Effector memory CD4-positive, alpha-beta T cell (primary cell): ENCODE data around the gene DECR2.
"Not testable (repeated sequence)": the region's sequence is repeated elsewhere in the genome, so short reads cannot be mapped to it uniquely, and the experiment has no call there.

Source experiments
- DNase-seq, 3 donors: peaks; one replicate each; pipeline ENCODE4 v3.0.0-alpha.2; 2020
- H3K27ac ChIP-seq: 2 replicates; pipeline ENCODE4 v1.7.0; 2013; ENCODE audit warnings: mild to moderate bottlenecking, low read length, moderate library complexity; ENCODE audit not compliant: insufficient read depth, poor library complexity, severe bottlenecking
- H3K27me3 ChIP-seq: replicated peaks from 2 replicates; pipeline ENCODE4 v1.7.0; 2013; ENCODE audit warnings: mild to moderate bottlenecking, low read length; ENCODE audit not compliant: insufficient read depth, control insufficient read depth, poor library complexity, severe bottlenecking
- H3K36me3 ChIP-seq: 2 replicates; pipeline ENCODE4 v1.7.0; 2013; ENCODE audit warnings: mild to moderate bottlenecking, low read length, moderate library complexity; ENCODE audit not compliant: control insufficient read depth, insufficient read depth
- H3K4me1 ChIP-seq: 2 replicates; pipeline ENCODE4 v1.7.0; 2013; ENCODE audit warnings: low read length, mild to moderate bottlenecking; ENCODE audit not compliant: control insufficient read depth, insufficient read depth, poor library complexity, severe bottlenecking
- H3K4me3 ChIP-seq: 2 replicates; pipeline ENCODE4 v1.7.0; 2013; ENCODE audit warnings: low read length, low read depth, mild to moderate bottlenecking; ENCODE audit not compliant: insufficient read depth, poor library complexity, severe bottlenecking
- H3K9me3 ChIP-seq: 2 replicates; pipeline ENCODE4 v1.7.0; 2013; ENCODE audit warnings: mild to moderate bottlenecking, low read length, moderate library complexity; ENCODE audit not compliant: control insufficient read depth

The DECR2 gene

DNA sequence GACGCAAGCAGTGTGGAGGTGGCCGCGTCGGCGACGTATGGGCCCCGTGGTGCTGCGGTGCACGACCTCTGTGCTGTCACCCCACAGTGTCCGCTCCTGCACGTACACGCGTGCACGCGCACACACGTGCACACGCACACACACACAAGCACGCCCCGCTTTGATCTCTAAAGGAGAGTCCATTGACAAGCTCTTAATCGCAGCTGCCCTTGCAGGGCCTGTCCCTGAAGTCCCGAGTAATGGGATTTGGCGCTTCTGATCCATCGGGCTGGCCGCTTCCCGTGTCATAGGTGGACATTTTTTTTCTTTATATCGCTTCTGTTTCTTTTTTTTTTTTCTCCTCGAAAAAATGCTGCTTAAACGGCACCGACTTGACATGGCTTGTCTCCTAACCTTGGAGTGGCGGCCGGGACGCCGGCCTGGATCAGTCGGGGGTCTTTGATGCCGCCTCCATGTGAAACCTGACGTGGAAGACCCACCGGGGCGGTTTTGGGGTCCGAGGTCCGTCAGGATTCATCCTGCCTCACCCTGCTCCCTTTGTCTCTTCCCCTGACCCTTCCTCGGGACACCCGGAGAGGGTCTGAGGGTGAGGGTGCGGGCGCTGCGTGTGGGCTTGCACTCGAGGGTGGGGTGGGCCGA, 40.9 kb upstream of the DECR2 start:
- H3K4me1 ChIP-seq: peaks cover 22% of the 10 kb centered on the region
- H3K27ac ChIP-seq: no peak overlapping the region
- no peaks in the 10 kb centered on the region for H3K36me3 ChIP-seq
- no peak for DNase-seq
- H3K4me3 ChIP-seq: no peak overlapping the region
- H3K27me3 ChIP-seq: no peaks in the 10 kb centered on the region
- no peaks in the 10 kb centered on the region for H3K9me3 ChIP-seq

DNA sequence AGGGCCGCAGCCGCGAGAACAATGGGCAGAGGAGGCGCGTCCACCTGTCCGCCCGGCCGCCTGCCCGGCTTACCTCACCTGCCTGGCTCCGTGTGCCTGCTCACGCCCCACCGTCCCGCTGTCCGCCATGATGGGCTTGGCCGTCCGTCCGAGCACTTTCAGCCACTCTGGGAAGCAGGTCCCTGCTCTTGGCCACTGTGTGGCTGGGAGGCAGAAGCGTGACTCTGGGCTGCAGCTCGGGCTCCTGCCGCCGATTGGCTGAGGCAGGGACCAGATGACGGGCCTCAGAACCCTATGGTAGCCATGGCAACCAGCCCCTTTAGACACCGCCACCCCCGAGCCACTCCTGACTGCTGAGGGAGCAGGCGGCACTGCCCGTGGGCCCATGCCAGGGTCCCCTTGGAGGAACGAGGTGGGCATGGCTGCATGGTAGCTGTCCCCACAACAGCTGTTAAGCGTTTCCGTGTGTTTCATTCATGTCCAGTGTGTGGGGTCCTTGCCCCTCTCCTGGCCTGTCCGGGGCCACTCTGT, 40.3 kb upstream of the DECR2 start:
- Histone ChIP-seq H3K4me1 (peaks cover 17% of the 10 kb centered on the region), H3K4me3 (no peak overlapping the region), H3K9me3 (no peaks in the 10 kb centered on the region), H3K27me3 (no peaks in the 10 kb centered on the region), H3K36me3 (peaks cover 2% of the 10 kb centered on the region), H3K27ac (no peak overlapping the region)
- no peak for DNase-seq

DNA sequence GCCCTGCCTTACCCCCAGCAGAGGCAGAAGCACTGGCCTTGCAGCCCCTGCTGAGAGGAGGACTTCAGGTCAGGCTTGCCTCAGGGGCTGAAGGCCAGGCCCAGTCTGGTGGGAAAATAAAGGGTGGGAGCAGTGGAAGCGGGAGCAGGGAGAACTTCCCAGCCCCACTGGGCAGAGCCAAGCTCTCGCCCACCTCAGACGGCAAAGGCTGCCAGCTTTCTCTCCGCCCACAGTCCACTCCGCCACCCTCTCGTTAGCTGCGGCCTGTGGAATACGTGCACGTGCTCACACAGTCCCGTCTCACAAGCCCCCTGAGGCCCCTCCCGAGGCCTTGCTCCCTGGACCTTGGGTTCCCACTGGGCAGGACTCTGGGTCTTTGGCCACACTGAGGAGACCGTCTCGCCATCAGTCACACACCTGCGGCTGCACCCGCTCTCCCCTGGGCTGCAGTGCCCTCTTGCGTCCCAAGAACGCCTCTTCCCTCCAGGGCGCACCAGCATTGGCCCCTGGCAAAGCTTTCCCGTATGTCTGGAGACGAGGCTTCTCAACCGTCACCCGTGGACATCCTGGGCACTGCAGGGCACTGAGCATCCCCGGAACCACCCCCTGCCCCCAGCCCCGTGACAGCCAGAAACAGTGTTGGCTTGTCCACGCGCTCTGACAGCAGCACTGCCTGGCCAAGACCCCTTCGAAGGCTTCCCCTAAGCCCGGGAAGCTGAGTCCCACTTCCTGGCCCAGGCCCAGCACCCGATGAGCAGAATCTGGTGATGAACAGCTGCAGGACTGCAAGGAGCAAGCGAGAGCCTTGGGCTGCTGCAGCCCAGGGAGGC, 39.6 kb upstream of the DECR2 start:
- H3K27me3 ChIP-seq: no peaks in the 10 kb centered on the region
- H3K9me3 ChIP-seq: no peaks in the 10 kb centered on the region
- no peak overlapping the region for H3K4me3 ChIP-seq
- peaks cover 7% of the 10 kb centered on the region for H3K36me3 ChIP-seq
- no peak overlapping the region for H3K27ac ChIP-seq
- peak; percentile 40 to 58 (median 48) for DNase-seq
- peaks cover 12% of the 10 kb centered on the region for H3K4me1 ChIP-seq

DNA sequence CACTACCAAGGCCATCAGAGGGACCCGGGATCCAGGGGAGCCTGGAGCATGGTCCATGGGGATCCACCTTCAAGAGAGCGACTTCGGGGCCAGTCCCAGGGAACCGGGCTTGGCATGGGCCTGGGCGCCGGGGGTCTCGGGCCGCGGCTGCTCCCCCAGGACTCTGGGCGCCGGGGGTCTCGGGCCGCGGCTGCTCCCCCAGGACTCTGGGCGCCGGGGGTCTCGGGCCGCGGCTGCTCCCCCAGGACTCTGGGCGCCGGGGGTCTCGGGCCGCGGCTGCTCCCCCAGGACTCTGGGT, 39.0 kb upstream of the DECR2 start:
- H3K4me3 ChIP-seq, DNase-seq, H3K27ac ChIP-seq, H3K27me3 ChIP-seq, H3K9me3 ChIP-seq: not testable (repeated sequence)
- peaks cover 11% of the 10 kb centered on the region for H3K4me1 ChIP-seq
- peaks cover 13% of the 10 kb centered on the region for H3K36me3 ChIP-seq

DNA sequence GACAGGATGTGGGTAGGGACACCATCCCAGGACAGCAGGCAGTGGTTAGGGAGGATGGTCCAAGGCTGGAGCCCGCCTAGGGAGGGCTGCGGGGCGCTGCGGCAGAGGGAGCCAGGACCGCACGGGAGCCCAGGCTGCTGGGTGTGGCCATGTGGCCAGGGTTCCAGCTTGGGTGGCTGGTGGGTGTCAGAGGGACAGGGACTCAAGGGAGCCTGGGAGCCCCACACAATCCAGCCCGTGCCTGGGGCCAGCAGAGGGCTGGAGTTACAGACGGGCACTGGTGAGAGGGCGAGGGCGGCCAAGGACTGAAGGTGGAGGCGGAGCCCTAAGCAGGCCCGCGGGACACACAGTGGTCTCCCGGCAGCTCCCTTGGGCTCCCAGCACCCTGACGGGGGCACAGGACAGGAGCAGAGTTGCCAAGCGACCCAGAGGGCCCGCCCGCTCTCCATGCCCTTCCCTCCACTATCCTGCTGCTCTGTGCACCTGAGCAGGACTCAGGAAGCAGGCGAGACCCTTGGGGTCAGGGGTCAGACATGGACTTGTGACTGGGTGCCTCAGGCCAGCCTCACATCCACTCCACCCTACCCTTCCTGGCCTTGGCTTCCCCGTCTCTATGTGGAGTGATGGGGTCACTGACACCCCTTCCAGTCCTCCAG, 38.4 kb upstream of the DECR2 start:
- Histone ChIP-seq H3K27ac (no peak overlapping the region), H3K36me3 (peaks cover 19% of the 10 kb centered on the region), H3K4me1 (peaks cover 8% of the 10 kb centered on the region), H3K4me3 (no peak overlapping the region), H3K9me3 (no peaks in the 10 kb centered on the region), H3K27me3 (no peaks in the 10 kb centered on the region)
- DNase-seq: no peak

DNA sequence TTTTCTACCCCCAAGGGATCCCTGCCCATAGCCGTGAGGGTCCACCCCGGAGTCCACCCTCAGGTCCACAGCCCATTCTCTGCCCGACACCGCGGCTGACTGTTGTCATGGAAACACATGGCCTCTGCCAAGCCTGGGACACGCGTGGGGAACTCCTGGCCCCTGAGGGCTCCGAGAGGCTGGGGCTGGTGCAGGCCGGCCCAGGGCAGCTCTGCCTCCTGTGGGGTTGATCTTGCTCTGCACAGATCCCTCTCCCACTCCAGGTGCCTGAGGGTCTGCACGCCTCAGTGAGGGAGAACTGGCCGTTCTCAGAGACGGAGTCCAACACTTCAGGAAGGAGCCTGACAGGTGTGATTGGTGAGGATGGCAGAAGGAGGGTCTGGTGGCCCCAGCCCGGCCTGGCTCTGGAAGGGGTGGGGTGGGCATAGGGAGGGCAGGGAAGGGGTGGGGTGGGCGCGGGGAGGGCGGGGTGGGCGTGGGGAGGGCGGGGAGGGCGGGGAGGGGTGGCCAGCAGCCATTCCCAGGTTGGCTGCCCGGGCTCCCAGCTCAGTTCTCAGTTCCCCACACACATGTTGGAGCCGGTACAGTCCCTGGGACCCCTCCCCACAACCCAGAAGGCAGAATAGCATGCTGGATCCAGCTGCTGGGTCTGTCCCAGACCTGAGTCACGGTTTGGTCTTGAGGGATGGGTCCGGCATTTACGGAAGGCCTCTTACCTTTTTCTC, 37.8 kb upstream of the DECR2 start:
- Histone ChIP-seq H3K36me3 (peaks cover 26% of the 10 kb centered on the region), H3K4me1 (peaks cover 8% of the 10 kb centered on the region), H3K27ac (no peak overlapping the region)

DNA sequence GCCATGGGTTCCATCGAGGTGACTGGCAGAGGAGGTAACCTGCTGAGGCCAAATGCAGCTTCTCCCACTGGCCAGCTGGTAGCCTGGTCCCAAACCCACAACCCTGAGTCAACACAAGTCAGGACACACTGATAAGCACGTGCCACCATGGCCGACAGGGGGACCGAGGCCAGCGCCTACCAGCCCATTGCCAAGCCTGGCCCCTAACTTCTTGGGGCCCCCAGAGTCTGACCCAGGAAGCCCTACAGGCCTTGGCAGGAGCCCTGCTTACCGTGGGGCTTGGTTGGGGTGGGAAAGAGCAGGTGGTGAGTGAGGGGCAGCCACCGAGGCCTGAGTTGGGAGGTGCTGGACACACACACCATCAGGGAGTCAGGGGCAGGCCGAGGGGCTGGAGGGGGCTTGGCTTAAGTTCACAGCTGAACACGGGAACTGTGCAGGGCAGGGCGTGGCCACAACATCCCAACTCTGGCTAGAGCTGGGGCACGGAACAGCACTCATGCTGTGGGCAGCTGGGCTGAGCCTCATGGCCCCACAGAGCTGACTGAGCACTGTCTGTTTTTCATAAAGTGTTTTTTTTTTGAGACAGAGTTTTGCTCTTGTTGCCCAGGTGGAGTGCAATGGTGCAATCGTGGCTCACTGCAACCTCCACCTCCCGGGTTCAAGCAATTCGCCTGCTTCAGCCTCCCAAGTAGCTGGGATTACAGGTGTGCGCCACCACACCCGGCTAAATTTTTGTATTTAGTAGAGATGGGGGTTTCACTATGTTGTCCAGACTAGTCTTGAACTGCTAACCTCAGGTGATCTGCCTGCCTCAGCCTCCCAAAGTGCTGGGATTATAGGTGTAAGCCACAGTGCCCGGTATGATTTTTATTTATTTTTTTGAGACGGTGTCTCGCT, 36.8 kb upstream of the DECR2 start:
- no peaks in the 10 kb centered on the region for H3K27me3 ChIP-seq
- H3K36me3 ChIP-seq: peaks cover 27% of the 10 kb centered on the region
- H3K4me3 ChIP-seq: no peak overlapping the region
- peaks cover 18% of the 10 kb centered on the region for H3K4me1 ChIP-seq
- no peak overlapping the region for H3K27ac ChIP-seq
- DNase-seq: no peak
- H3K9me3 ChIP-seq: no peaks in the 10 kb centered on the region

More for the DNA sequence above, 37.8 kb upstream of the DECR2 start:
- DNase-seq: no peak
- H3K27me3 ChIP-seq: no peaks in the 10 kb centered on the region
- no peaks in the 10 kb centered on the region for H3K9me3 ChIP-seq
- H3K4me3 ChIP-seq: no peak overlapping the region

DNA sequence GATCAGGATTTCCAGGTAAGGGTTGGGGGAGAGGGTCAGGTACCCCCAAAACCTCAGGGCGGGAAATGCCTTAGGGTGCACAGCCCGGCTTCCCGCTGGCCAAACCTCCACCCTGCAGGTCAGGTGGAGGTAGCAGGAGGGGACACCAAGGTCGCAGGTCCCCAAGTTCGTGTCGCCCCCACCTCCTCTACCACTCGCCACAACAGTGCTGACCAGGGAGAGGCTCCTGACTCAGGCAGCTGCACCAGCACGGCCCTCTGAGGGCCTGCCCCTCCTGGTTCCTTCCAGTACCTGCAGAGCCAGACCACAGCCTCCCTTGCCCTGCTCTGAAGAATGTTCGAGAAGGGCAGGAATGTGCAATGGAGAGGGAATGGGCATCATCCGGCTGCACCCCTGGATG, 35.2 kb upstream of the DECR2 start:
- DNase-seq: no peak
- no peak overlapping the region for H3K27ac ChIP-seq
- no peak overlapping the region for H3K4me3 ChIP-seq
- H3K9me3 ChIP-seq: no peaks in the 10 kb centered on the region
- H3K36me3 ChIP-seq: peaks cover 29% of the 10 kb centered on the region
- no peaks in the 10 kb centered on the region for H3K27me3 ChIP-seq
- peaks cover 28% of the 10 kb centered on the region for H3K4me1 ChIP-seq

DNA sequence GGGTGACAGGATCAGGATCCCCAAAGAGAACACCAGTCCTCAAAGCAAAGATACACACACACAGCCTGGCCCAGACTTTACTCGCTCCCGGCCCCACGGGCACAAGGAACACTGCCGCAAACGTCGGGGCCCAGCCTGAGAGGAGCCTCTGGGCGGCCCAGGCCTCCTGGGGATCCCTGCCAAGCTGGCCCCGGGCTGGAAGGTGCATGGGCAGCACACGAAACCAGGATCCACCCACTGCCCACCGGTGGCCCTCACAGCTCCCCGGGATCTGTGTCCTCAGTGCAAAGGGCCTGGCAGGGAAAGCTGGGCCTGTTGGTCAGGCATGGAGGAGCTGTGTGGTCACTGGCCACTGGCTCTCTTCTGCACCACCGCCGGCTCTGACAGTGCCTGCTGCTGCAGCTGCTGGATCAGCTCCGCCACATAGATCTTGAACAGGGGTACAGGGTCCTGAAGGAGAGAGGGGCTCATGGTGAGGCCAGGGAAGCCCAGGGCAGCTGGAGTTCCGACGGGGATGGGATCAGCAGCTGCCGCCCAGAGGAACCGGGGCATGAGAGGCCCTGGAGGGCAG, 34.3 kb upstream of the DECR2 start:
- Histone ChIP-seq H3K27me3 (no peaks in the 10 kb centered on the region), H3K36me3 (peaks cover 34% of the 10 kb centered on the region), H3K4me1 (peaks cover 21% of the 10 kb centered on the region), H3K4me3 (no peak overlapping the region), H3K9me3 (no peaks in the 10 kb centered on the region), H3K27ac (no peak overlapping the region)
- DNase-seq: no peak
